ENCODE results near the gene CCDC134. TPM values are rescaled to one million over a fixed set of nuclear protein-coding genes. Genes with fewer than 3 reads are reported as not detected.

CCDC134 gene
- total RNA-seq, 1 donor from 2014 or later: 6.7 TPM

Other genes with a start within 250 kb of the CCDC134 start
- gene CSDC2, start 239.7 kb upstream of the CCDC134 start, total RNA-seq: not detected in 2 replicates
- 4.1 and 4.4 TPM in 2 replicates for gene PMM1, start 210.8 kb upstream of the CCDC134 start, total RNA-seq
- gene DESI1, start 179.6 kb upstream of the CCDC134 start, total RNA-seq: 18.6 and 30.1 TPM in 2 replicates
- gene XRCC6, start 179.4 kb upstream of the CCDC134 start, total RNA-seq: 454 and 528 TPM in 2 replicates
- 101 and 113 TPM in 2 replicates for gene SNU13, start 111.8 kb upstream of the CCDC134 start, total RNA-seq
- 2.2 and 2.5 TPM in 2 replicates for gene MEI1, start 101.2 kb upstream of the CCDC134 start, total RNA-seq
- 47.9 and 60.6 TPM in 2 replicates for gene SREBF2, start 32.4 kb downstream of the CCDC134 start, total RNA-seq
- not detected in 2 replicates for gene SHISA8, start 114.4 kb downstream of the CCDC134 start, total RNA-seq
- 0.13 TPM in 1 of 2 replicates, not detected in the other for gene TNFRSF13C, start 126.1 kb downstream of the CCDC134 start, total RNA-seq
- 22.1 and 35.4 TPM in 2 replicates for gene CENPM, start 146.5 kb downstream of the CCDC134 start, total RNA-seq
- 0.07 TPM in 2 replicates for gene SEPTIN3, start 168.8 kb downstream of the CCDC134 start, total RNA-seq
- 0.18 and 0.20 TPM in 2 replicates for gene WBP2NL, start 198.1 kb downstream of the CCDC134 start, total RNA-seq

All from pulmonary artery endothelial cell (primary cell).